ENCODE data around the gene INHBA. TPM values are rescaled to one million over a fixed set of nuclear protein-coding genes. Genes with fewer than 3 reads are reported as not detected.

The INHBA gene
- total RNA-seq, 1 experiment from 2014 or later, result 1.7 TPM

DNA sequence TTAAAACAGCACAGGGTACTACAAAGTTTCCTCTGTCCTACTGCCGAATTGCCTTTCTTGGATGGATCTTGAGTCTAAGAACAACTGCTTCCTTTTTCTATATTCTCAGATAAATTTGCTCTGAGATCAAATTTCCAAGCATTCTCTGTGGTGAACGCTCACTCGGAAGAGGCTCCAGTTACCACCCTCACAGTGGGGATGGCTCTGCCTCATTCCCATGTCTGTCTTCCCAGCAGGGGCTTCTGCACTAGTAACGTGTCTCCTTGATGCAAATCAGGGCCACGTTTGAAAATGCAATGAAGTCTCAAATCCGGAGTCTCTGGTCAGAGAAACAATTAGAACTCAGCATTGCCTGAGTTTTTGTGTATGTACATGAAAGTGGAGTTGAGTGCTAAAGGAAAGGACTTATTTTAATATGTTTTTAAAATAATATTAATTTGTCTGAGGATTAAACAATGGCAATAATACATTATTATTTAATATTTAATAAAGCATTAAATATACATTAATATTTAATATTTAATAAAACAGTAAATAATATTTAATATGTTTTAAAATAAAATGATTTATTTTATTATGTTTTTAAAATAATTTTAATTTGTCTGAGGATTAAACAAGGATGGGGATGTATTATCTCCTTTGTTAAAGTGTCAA, 61.8 kb downstream of the INHBA start:
- no peak overlapping the region for H4K5ac ChIP-seq (ENCODE audit: insufficient read length, low read depth, low read length)
- no peaks in the 10 kb centered on the region for H3K27me3 Mint-ChIP-seq (ENCODE audit: low read depth)

More for the DNA sequence above, 61.8 kb downstream of the INHBA start:
- WGBS (ENCODE audit: extremely low coverage, insufficient read length, low lambda C conversion rate), result no CpG with 5 or more reads among the region's 6 CpGs
- H3K56ac ChIP-seq (ENCODE audit: insufficient read length, low read depth, low read length), result no peak overlapping the region
- Mint-ChIP-seq H3K36me3 (ENCODE audit: insufficient read depth in 1 of 3, low read depth in 3 of 3) (peaks cover 3 to 7% (median 4%) of the 10 kb centered on the region in 3 experiments; a peak in 3 of 7 replicates), H3K4me3 (no peak overlapping the region), H3K4me1 (peaks cover 14 to 17% of the 10 kb centered on the region in 2 experiments), H3K27ac (no peak overlapping the region; a peak in 1 of 7 replicates), H3K9me3 (peaks cover 0 to 3% of the 10 kb centered on the region in 2 experiments)
- H2BK12ac ChIP-seq (ENCODE audit: insufficient read length, low read depth, low read length), result no peak overlapping the region
- H3K9me3 ChIP-seq (ENCODE audit: control insufficient read depth, low read depth, low read length), result no peaks in the 10 kb centered on the region
- no peak overlapping the region for H3K23ac ChIP-seq (ENCODE audit: insufficient read length, low read depth, low read length)
- H2BK15ac ChIP-seq (ENCODE audit: low read depth, low read length), result no peak overlapping the region
- no peak overlapping the region for H4K91ac ChIP-seq (ENCODE audit: insufficient read length, low read depth, low read length)
- no peak overlapping the region for H3K4ac ChIP-seq (ENCODE audit: low read depth, low read length)
- no peak overlapping the region for H2BK120ac ChIP-seq (ENCODE audit: low read depth, low read length, poor library complexity, severe bottlenecking)
- peak overlapping the region; percentile 6 for H2AFZ ChIP-seq (ENCODE audit: low read length)
- H2AK5ac ChIP-seq (ENCODE audit: insufficient read length, low read length), result no peak overlapping the region
- no peak overlapping the region for H3K18ac ChIP-seq (ENCODE audit: insufficient read length, low read depth, low read length)
- H3K9ac ChIP-seq (ENCODE audit: extremely low read depth, insufficient read length, low read length), result no peak overlapping the region
- no peak overlapping the region for H4K8ac ChIP-seq (replicated peaks; ENCODE audit: insufficient read length, low read depth, low read length)
- H2BK5ac ChIP-seq (ENCODE audit: insufficient read length, low read length), result no peak overlapping the region
- H3K27me3 ChIP-seq (ENCODE audit: insufficient read depth, low read length), result no peaks in the 10 kb centered on the region
- H3K4me1 ChIP-seq (ENCODE audit: insufficient read depth, low read length), result no peaks in the 10 kb centered on the region; the same call in 1 of the 2 replicates
- no peaks in the 10 kb centered on the region for H4K20me1 ChIP-seq (ENCODE audit: control insufficient read depth, insufficient read depth, insufficient read length)
- no peak overlapping the region for H2BK20ac ChIP-seq (ENCODE audit: low read depth, low read length, poor library complexity, severe bottlenecking)
- no peak overlapping the region for H3T11ph ChIP-seq (ENCODE audit: low read length)
- TF ChIP-seq, protein P1, sequence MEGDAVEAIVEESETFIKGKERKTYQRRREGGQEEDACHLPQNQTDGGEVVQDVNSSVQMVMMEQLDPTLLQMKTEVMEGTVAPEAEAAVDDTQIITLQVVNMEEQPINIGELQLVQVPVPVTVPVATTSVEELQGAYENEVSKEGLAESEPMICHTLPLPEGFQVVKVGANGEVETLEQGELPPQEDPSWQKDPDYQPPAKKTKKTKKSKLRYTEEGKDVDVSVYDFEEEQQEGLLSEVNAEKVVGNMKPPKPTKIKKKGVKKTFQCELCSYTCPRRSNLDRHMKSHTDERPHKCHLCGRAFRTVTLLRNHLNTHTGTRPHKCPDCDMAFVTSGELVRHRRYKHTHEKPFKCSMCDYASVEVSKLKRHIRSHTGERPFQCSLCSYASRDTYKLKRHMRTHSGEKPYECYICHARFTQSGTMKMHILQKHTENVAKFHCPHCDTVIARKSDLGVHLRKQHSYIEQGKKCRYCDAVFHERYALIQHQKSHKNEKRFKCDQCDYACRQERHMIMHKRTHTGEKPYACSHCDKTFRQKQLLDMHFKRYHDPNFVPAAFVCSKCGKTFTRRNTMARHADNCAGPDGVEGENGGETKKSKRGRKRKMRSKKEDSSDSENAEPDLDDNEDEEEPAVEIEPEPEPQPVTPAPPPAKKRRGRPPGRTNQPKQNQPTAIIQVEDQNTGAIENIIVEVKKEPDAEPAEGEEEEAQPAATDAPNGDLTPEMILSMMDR (conservative IDR thresholded peaks at IDR 0.05), result no peak
- H3K14ac ChIP-seq (ENCODE audit: insufficient read depth, low read length), result no peak overlapping the region
- no peaks in the 10 kb centered on the region for H3K79me1 ChIP-seq (ENCODE audit: insufficient read depth, low read depth, low read length, poor library complexity, severe bottlenecking)
- DNase-seq, result no peak
- no peaks in the 10 kb centered on the region for H3K23me2 ChIP-seq (ENCODE audit: insufficient read length, low read depth, low read length, poor library complexity, severe bottlenecking)
- H3K27ac ChIP-seq (ENCODE audit: insufficient read length, low read depth, low read length), result no peak overlapping the region
- no peaks in the 10 kb centered on the region for H3K79me2 ChIP-seq (ENCODE audit: insufficient read depth, low read length)
- no peak overlapping the region for H3K4me2 ChIP-seq (ENCODE audit: insufficient read depth, insufficient read length, low read length)
